B cell (primary cell): Measurements from ENCODE around the gene COBLL1.

Experiments
- EZH2 ChIP-seq: IDR thresholded peaks from 2 replicates; pipeline ENCODE4 v1.6.1; 2012; ENCODE audit warnings: borderline replicate concordance, low read depth, mild to moderate bottlenecking, moderate library complexity, low read length; ENCODE audit not compliant: insufficient read depth, poor library complexity, severe bottlenecking
- TF ChIP-seq, protein P1 (sequence below): fragments of 200-600 bp; IDR thresholded peaks from one replicate; pipeline ENCODE4 v1.8.0; 2022; ENCODE audit warnings: antibody characterized with exemption, mild to moderate bottlenecking

DNA sequence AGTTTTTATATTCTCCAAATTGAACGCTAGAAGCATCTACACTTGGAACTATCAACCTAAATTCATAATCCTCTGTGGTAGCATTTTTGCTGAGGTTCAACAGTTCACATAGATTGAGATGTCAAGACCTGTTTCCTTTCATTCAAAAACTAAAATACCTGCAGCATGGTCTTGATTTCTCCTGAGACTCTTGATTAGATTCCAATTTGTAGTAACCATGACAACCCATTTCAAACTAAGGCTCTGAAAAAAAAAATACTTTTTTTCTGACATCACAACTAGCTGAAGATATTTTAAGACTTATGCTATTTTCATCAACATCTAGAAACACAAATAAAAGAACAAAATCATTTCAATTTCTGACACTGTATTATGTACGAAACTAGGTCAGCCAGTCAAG lies 29.8 kb downstream of the COBLL1 start:
- TF ChIP-seq, protein P1, sequence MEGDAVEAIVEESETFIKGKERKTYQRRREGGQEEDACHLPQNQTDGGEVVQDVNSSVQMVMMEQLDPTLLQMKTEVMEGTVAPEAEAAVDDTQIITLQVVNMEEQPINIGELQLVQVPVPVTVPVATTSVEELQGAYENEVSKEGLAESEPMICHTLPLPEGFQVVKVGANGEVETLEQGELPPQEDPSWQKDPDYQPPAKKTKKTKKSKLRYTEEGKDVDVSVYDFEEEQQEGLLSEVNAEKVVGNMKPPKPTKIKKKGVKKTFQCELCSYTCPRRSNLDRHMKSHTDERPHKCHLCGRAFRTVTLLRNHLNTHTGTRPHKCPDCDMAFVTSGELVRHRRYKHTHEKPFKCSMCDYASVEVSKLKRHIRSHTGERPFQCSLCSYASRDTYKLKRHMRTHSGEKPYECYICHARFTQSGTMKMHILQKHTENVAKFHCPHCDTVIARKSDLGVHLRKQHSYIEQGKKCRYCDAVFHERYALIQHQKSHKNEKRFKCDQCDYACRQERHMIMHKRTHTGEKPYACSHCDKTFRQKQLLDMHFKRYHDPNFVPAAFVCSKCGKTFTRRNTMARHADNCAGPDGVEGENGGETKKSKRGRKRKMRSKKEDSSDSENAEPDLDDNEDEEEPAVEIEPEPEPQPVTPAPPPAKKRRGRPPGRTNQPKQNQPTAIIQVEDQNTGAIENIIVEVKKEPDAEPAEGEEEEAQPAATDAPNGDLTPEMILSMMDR: no peak
- TF ChIP-seq EZH2: no peak
